ENCODE results near the gene DTD1. TPM values are rescaled to one million over a fixed set of nuclear protein-coding genes. Genes with fewer than 3 reads are reported as not detected.

Gene DTD1
- total RNA-seq, 1 experiment from 2014 or later, result 102 TPM

Small RNAs within 50 kb of the gene (small RNA-seq; reads per million reads assigned to genes)
- gene RN7SL638P (0 reads per million in 2 experiments), gene RNU6ATAC34P (0 reads per million in 2 experiments)

Other genes starting within 250 kb of the DTD1 start
- 1.0 and 1.6 TPM in 2 replicates for gene DZANK1, start 121.0 kb upstream of the DTD1 start, total RNA-seq (2014; rRNA removed; shearing (Covaris generic))
- gene POLR3F, start 120.7 kb upstream of the DTD1 start, total RNA-seq (2014; rRNA removed; shearing (Covaris generic)), result 22.9 and 23.8 TPM in 2 replicates
- 22.8 and 24.7 TPM in 2 replicates for gene RBBP9, start 90.8 kb upstream of the DTD1 start, total RNA-seq (2014; rRNA removed; shearing (Covaris generic))
- gene SEC23B, start 80.1 kb upstream of the DTD1 start, total RNA-seq (2014; rRNA removed; shearing (Covaris generic)), result 129 and 133 TPM in 2 replicates
- gene SMIM26, start 20.6 kb upstream of the DTD1 start, total RNA-seq (2014; rRNA removed; shearing (Covaris generic)), result 163 and 170 TPM in 2 replicates
- not detected in 2 replicates for gene SCP2D1, start 225.7 kb downstream of the DTD1 start, total RNA-seq (2014; rRNA removed; shearing (Covaris generic))

Data from NCI-H460 (cell line).